DMS 273 treated with DMSO at 0.1 percent for 48 hours (cell line): ENCODE measurements around the gene UQCR10.
A peak's percentile ranks its signal among the peaks of the same experiment; 100 is the strongest.

Source experiments
- DNase-seq: peaks from one replicate; lab custom pipeline; 2025; lab: John Stamatoyannopoulos, UW

The UQCR10 gene

GRCh38 chr22:29798318-29798717 is 31.1 kb downstream of the UQCR10 start:
- no peak for DNase-seq

DNA sequence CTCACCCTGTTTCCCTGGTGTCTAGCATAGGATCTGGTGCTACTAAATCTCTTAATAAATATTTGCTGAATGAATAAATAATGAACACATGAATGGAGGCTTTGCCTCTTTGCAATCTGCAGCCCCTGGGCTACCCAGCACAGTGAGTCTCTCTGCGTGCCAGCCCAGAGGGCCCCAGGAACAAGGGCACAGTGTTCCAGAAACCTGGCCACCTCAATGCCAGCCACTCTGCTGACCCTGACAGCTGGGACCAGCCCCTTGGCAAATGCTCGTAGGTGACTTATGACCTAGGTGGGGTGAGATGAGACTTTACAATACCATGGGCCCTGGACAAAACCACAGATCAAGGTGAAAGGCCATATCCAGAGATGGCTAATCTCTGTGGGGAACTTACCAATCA is 31.6 kb downstream of the UQCR10 start:
- no peak for DNase-seq

GRCh38 chr22:29799217-29799680 is 32.1 kb downstream of the UQCR10 start:
- no peak for DNase-seq

- DNase-seq = no peak
Measured at GRCh38 chr22:29801153-29801552, 34.0 kb downstream of the UQCR10 start.

- DNase-seq = no peak
Measured at GRCh38 chr22:29801796-29802195, 34.6 kb downstream of the UQCR10 start.

GRCh38 chr22:29803190-29803589 is 36.0 kb downstream of the UQCR10 start:
- DNase-seq = no peak

- no peak for DNase-seq
Measured at GRCh38 chr22:29804985-29805384, 37.8 kb downstream of the UQCR10 start.

DNA sequence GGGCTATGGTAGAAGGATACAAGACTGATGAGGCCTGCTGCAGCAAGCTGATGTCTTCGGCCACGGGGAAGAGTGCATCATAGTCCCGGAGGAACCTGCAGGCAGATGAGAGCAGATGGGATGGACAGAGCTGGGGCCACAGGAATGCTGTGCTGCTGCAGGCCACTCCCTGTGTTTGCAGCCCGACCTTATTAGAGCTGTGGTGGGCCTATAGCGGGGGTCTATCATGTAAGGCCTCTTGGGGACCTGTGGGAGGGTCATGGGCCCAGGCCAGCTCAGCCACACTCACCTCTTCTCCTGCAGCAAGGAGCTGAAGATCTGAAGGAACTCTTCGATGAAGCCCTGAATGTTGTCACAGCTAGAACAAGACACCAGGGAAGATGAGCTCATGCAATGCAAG is 39.0 kb downstream of the UQCR10 start:
- no peak for DNase-seq

- no peak for DNase-seq
Measured at GRCh38 chr22:29810216-29810615, 43.0 kb downstream of the UQCR10 start.

DNA sequence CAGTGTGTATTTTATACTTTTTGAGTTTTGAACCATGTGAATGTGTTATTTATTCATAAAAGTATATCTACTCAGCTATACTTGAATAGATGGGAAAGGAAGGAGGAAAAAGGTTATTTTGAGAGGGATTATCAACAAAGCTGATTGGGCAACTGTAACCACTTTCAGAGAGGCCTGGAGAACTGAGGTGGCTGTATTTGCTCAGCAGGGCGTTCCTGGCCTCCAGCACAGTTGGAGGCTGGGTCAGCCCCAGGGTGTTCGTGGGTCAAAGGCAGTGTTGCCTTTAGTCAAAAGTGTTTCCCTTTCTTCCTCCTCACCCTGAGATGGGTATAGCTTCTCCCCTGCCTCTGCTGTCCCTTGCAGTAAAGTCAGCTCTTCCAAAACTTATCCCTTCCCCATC is 44.2 kb downstream of the UQCR10 start:
- DNase-seq = no peak

- no peak for DNase-seq
Measured at GRCh38 chr22:29813126-29813525, 46.0 kb downstream of the UQCR10 start.

GRCh38 chr22:29813563-29813962 is 46.4 kb downstream of the UQCR10 start:
- no peak for DNase-seq

- DNase-seq = no peak
Measured at GRCh38 chr22:29814003-29814402, 46.8 kb downstream of the UQCR10 start.

DNA sequence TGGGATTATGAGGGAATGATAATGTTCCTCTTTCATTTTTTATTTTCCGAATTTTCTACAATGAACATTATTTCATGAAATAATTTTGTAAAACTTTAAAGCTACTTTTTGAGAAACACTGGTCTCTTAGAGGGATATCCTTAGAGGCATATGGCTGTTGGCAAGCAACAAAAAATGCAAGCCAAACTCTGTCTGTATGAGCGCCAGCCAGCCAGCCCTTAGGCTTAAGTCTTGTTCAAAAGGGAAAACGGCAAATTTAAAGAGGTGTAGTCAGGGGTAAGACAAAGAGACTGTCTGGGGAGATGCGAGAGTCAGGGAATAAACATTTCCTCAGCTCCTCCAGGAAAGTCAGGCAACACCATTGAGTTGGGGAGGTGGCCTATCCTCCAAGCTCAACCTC is 48.4 kb downstream of the UQCR10 start:
- no peak for DNase-seq

DNA sequence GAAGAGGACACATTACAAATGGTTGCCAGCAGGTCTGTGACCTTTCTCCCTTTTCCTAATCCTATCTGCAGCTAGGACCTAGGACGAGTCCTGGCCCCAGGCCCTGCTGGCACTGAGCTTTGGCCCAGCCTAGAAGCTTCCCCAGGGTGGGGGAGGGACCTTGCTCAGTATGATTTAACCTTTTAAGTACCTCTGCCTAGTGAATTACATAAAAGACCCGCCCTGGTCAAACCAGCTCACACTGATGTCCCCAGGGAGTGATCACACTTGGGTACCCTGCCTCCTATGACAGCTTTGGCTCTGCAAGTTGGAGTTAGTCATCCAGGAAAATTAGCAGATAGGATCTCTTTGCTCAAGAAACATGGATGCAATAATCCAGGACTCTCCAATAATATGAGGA is 49.0 kb downstream of the UQCR10 start:
- peak; percentile 26 for DNase-seq

GRCh38 chr22:29816539-29816938 is 49.4 kb downstream of the UQCR10 start:
- peak; percentile 61 for DNase-seq

DNA sequence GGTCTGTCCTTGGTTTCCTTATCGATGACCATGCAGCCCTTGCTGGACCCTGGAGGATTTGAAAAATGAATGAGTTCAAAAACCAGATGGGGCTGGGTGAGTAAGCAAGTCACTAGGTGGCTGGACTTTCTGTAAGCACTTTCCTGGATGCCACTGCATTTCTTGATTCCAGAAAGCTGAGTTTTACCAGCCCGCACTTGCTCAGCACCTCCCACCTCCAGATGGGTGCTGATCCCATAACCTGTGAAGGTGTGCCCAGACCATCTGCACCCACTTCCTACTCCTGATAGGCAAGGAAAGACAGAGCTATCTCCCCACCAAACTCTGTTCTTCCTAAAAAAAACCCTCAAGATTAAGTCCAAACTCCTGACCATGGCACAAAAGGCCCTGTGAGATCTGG is 49.8 kb downstream of the UQCR10 start:
- DNase-seq = peak; percentile 61

- no peak for DNase-seq
Measured at GRCh38 chr22:29817724-29818123, 50.6 kb downstream of the UQCR10 start.

DNA sequence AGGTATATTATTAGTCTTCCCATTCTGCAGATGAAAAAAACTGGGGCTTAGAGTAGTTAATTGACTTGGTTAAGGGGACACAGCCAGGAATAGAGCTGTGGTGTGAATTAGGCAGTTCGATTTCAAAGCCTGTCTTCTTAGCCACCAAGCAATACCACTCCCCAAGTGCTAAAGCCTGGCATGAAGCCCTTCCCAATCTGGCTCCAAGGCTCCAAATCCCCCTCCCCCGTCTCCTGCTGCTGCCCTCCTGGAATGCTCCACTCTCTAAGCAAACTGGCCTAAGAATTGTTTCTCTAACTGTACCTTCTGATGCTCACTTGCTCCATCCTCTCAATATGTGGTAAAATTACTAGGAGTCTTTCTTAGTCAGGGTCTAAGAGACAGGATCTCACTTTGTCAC is 52.3 kb downstream of the UQCR10 start:
- DNase-seq = no peak
